GM23248 (cell line): ENCODE measurements around the gene USP22. TPM values are rescaled to one million over a fixed set of nuclear protein-coding genes. Genes with fewer than 3 reads are reported as not detected.

Experiments used
- DNase-seq: peaks from one replicate; pipeline ENCODE4 v3.0.0-alpha.2; 2015
- H2AFZ ChIP-seq: fragments of 200-600 bp; sonication (generic); 2 replicates; pipeline ENCODE4 v1.6.1; 2016; ENCODE audit warnings: antibody characterized with exemption
- H3F3A ChIP-seq: fragments of 200-600 bp; sonication (generic); 2 replicates; pipeline ENCODE4 v1.6.1; 2016; ENCODE audit warnings: mild to moderate bottlenecking, antibody characterized with exemption, mixed run types; ENCODE audit not compliant: insufficient read depth
- H3K27ac ChIP-seq: fragments of 200-600 bp; sonication (generic); 2 replicates; pipeline ENCODE4 v1.5.1; 2016; ENCODE audit warnings: mild to moderate bottlenecking
- H3K27me3 ChIP-seq: fragments of 200-600 bp; sonication (generic); replicated peaks from 2 replicates; pipeline ENCODE4 v1.6.1; 2016; ENCODE audit warnings: mild to moderate bottlenecking; ENCODE audit not compliant: insufficient read depth
- H3K36me3 ChIP-seq: fragments of 200-600 bp; sonication (generic); 2 replicates; pipeline ENCODE4 v1.6.1; 2016; ENCODE audit warnings: low read depth, mild to moderate bottlenecking
- H3K4me1 ChIP-seq: fragments of 200-600 bp; sonication (generic); 2 replicates; pipeline ENCODE4 v1.6.1; 2016; ENCODE audit warnings: mild to moderate bottlenecking; ENCODE audit not compliant: insufficient read depth
- H3K4me2 ChIP-seq: fragments of 200-600 bp; sonication (generic); one replicate; pipeline ENCODE4 v1.6.1; 2016; ENCODE audit warnings: mild to moderate bottlenecking; ENCODE audit not compliant: unreplicated experiment
- H3K4me3 ChIP-seq: fragments of 200-600 bp; sonication (generic); 2 replicates; pipeline ENCODE4 v1.5.1; 2016; ENCODE audit warnings: mild to moderate bottlenecking
- H3K79me2 ChIP-seq: fragments of 200-600 bp; sonication (generic); 2 replicates; pipeline ENCODE4 v1.6.1; 2016; ENCODE audit warnings: mild to moderate bottlenecking; ENCODE audit not compliant: insufficient read depth
- H3K9ac ChIP-seq: fragments of 200-600 bp; sonication (generic); 2 replicates; pipeline ENCODE4 v1.6.1; 2016; ENCODE audit warnings: mild to moderate bottlenecking
- H3K9me2 ChIP-seq: fragments of 200-600 bp; sonication (generic); 2 replicates; pipeline ENCODE4 v1.6.1; 2016; ENCODE audit warnings: mixed run types, mild to moderate bottlenecking, moderate library complexity; ENCODE audit not compliant: insufficient read depth
- H3K9me3 ChIP-seq: fragments of 200-600 bp; sonication (generic); one replicate; pipeline ENCODE4 v1.6.1; 2017; ENCODE audit warnings: low read depth
- H4K20me1 ChIP-seq: fragments of 200-600 bp; sonication (generic); 2 replicates; pipeline ENCODE4 v1.6.0; 2016; ENCODE audit not compliant: insufficient read depth
- EZH2 ChIP-seq: fragments of 200-600 bp; sonication (generic); IDR thresholded peaks from 2 replicates; pipeline ENCODE4 v1.6.1; 2018; ENCODE audit warnings: antibody characterized with exemption, mild to moderate bottlenecking; ENCODE audit not compliant: insufficient read depth, poor library complexity, severe bottlenecking
- EZH2phosphoT487 ChIP-seq: fragments of 200-600 bp; sonication (generic); IDR thresholded peaks from 2 replicates; pipeline ENCODE4 v1.6.1; 2018; ENCODE audit warnings: antibody characterized with exemption, moderate library complexity, mild to moderate bottlenecking, low read depth; ENCODE audit not compliant: insufficient read depth
- WGBS, 2 experiments: methylation state at CpG; one replicate each; pipeline ENCODE4 v1.1.6; 2015 to 2017; ENCODE audit warnings: low lambda C conversion rate in 2 of 2, low coverage in 1 of 2; ENCODE audit errors: missing lambda C conversion rate in 2 of 2; 5-methylcytosine and 5-hydroxymethylcytosine counted together
- in situ Hi-C: fragments of 300-500 bp; cut with MboI; formaldehyde crosslinking; loops from 2 replicates; pipeline ENCODE4 v1.15.0; 2020
- polyA plus RNA-seq: library from polyadenylated mRNA; unstranded; fragments of >200 nt; fragmentation: Nextera tagmentation; extraction: Ambion mirVana; gene quantifications from 2 replicates; pipeline ENCODE4 v1.2.1, GENCODE V29; 2016
- total RNA-seq: library from RNA; depleted of rRNA; stranded (reverse); fragments of >200 nt; shearing (Covaris generic); gene quantifications from 2 replicates; pipeline ENCODE4 v1.2.3, GENCODE V29; 2014

Gene USP22
- total and polyA plus RNA-seq, 2 experiments from 2014 or later, result 75.1 to 154 TPM

DNA sequence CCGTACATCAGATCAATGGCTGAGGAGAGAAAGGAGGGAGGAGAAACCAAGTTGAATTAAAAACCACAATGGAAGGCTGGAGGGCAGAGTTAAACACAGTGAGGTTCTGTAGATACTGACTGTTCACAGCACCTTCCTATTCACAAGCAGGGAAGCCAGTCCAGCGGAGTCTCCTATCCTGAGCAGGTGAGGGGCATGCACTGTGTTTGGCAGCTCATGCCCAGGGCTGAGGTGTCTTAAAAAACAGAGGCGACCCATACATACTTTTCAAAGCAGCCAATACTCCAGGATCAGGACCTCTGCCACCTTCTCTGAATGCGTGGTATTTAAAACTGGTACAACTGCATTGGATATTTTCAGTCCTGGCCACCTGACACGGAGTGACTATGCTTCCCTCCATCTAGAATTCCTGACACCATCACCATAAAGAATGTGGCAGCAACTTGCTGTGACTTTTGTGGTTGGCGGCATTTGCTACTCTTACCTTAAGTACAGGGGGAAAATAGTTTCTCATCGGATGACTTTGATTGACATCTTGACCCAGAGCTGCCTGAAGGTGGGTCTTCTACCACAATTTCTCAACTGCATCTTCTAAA is 21.5 kb downstream of the USP22 start:
- no peaks in the 10 kb centered on the region for H3K4me1 ChIP-seq
- H3K9me3 ChIP-seq, result no peaks in the 10 kb centered on the region
- DNase-seq, result no peak
- H3K79me2 ChIP-seq, result peaks cover 100% of the 10 kb centered on the region
- H3K4me3 ChIP-seq, result no peak overlapping the region
- H2AFZ ChIP-seq, result no peak overlapping the region
- no peak for TF ChIP-seq EZH2phosphoT487
- TF ChIP-seq EZH2, result no peak
- no peaks in the 10 kb centered on the region for H3K9me2 ChIP-seq
- no peak overlapping the region for H3K4me2 ChIP-seq
- H3K27me3 ChIP-seq, result no peaks in the 10 kb centered on the region
- WGBS, 2 experiments, result 82% methylated on average over 7 of the region's 7 CpGs
- peaks cover 17% of the 10 kb centered on the region for H3F3A ChIP-seq
- peaks cover 68% of the 10 kb centered on the region for H3K36me3 ChIP-seq
- in situ Hi-C loops, result no loop called here
- peaks cover 29% of the 10 kb centered on the region; the same call in 1 of the 2 replicates for H4K20me1 ChIP-seq
- H3K9ac ChIP-seq, result no peak overlapping the region
- H3K27ac ChIP-seq, result no peak overlapping the region

DNA sequence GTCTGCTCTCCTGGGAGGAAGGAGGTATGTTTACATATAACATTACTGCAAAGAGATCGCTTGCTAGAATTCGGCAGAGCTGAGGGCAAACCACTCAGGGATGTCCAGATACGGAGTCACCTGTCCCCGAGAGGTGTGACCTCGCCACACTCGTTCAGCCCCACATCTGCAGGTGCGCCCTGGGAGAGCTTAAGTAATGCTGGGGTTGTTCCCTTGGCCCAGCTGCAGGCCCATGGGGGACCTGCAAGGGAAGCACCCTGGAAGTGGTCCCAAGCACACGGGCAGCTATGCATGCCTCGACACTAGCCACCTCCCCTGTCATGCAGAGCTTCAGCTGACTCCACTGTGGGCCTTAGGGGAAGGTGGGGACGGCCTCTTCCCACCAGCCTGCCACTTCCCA is 22.2 kb downstream of the USP22 start:
- WGBS, 2 experiments, result 70 to 73% methylated on average over 10 of the region's 10 CpGs
- Histone ChIP-seq H3K4me2 (no peak overlapping the region), H3K4me3 (no peak overlapping the region), H3K27ac (no peak overlapping the region), H3K79me2 (peaks cover 100% of the 10 kb centered on the region), H2AFZ (no peak overlapping the region), H3K9ac (no peak overlapping the region), H3K9me3 (no peaks in the 10 kb centered on the region), H4K20me1 (peaks cover 24% of the 10 kb centered on the region; the same call in 1 of the 2 replicates), H3K9me2 (no peaks in the 10 kb centered on the region), H3K4me1 (no peaks in the 10 kb centered on the region), H3K27me3 (no peaks in the 10 kb centered on the region), H3F3A (peaks cover 19% of the 10 kb centered on the region), H3K36me3 (peaks cover 75% of the 10 kb centered on the region)
- in situ Hi-C loops, result no loop called here
- TF ChIP-seq EZH2 (no peak), EZH2phosphoT487 (no peak)
- no peak for DNase-seq

DNA sequence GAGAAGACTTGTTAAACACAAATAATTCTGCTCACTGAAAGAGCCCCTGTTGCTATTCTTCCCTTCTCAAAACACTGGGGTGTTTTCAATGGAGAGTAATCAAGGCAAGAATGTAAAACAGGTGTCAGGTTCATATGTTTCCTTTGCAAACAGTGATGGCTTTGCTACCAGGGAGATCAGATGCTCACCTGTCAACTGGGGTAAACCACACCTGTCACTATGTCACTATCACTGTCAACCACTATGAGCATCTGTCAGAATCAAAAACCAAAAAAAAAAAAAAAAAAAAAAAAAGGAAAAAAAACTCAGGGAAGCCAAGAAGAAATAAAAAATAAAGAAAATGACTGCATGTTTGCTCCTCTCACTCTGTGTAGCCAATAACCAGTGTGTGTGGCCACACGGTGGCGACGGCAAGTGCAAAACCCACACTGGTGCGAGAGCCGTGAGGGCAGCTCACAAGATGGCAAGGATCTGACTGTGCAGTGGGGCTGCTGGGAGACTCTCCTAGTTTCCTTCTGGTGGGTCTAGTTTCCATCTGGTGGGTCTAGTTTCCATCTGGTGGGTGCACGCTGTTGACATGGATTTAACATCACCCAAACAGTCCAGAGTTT is 22.7 kb downstream of the USP22 start:
- H3K36me3 ChIP-seq, result peaks cover 79% of the 10 kb centered on the region
- DNase-seq, result peak; percentile 62
- no peak overlapping the region for H3K4me3 ChIP-seq
- peaks cover 16% of the 10 kb centered on the region for H3F3A ChIP-seq
- peaks cover 19% of the 10 kb centered on the region; the same call in 1 of the 2 replicates for H4K20me1 ChIP-seq
- no peak for TF ChIP-seq EZH2
- TF ChIP-seq EZH2phosphoT487, result no peak
- no peak overlapping the region for H3K4me2 ChIP-seq
- peaks cover 100% of the 10 kb centered on the region for H3K79me2 ChIP-seq
- H3K9me2 ChIP-seq, result no peaks in the 10 kb centered on the region
- H3K9ac ChIP-seq, result no peak overlapping the region
- H3K9me3 ChIP-seq, result no peaks in the 10 kb centered on the region
- no peak overlapping the region for H3K27ac ChIP-seq
- in situ Hi-C loops, result no loop called here
- H3K27me3 ChIP-seq, result no peaks in the 10 kb centered on the region
- H2AFZ ChIP-seq, result no peak overlapping the region
- 76 to 82% methylated on average over 6 of the region's 6 CpGs for WGBS, 2 experiments
- H3K4me1 ChIP-seq, result no peaks in the 10 kb centered on the region

DNA sequence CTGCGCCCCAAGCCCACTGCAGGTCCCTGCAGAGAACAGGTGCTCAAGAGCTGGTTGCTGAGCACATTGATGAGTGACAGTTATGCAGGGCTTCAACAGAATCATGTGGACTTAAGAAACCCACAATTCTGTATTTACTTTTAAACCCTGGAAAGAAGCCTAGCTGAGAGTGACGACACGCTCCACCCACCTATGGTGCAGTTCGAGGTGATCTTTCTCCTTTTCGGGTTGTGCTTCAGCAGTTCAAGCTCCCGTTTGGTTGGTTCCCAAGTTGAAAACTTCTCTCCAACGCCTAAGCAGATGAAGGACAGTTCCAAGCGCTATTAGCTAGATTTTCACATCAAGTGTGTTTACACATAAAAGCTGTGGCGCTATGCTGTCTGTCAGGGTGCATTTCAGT is 23.9 kb downstream of the USP22 start:
- peaks cover 11% of the 10 kb centered on the region; the same call in 1 of the 2 replicates for H4K20me1 ChIP-seq

More for the DNA sequence above, 23.9 kb downstream of the USP22 start:
- no peak for DNase-seq
- TF ChIP-seq EZH2phosphoT487, result no peak
- no peak for TF ChIP-seq EZH2
- in situ Hi-C loops, result no loop called here
- Histone ChIP-seq H3K79me2 (peaks cover 100% of the 10 kb centered on the region), H3K9me3 (no peaks in the 10 kb centered on the region), H3K36me3 (peaks cover 74% of the 10 kb centered on the region), H3K4me1 (no peaks in the 10 kb centered on the region), H3F3A (peaks cover 13% of the 10 kb centered on the region; the same call in 1 of the 2 replicates), H2AFZ (no peak overlapping the region), H3K27ac (no peak overlapping the region), H3K9ac (no peak overlapping the region), H3K4me3 (no peak overlapping the region), H3K27me3 (no peaks in the 10 kb centered on the region), H3K4me2 (no peak overlapping the region), H3K9me2 (no peaks in the 10 kb centered on the region)
- 84 to 90% methylated on average over 9 of the region's 9 CpGs for WGBS, 2 experiments
